ENCODE data around the gene TAF11L10. TPM values are rescaled to one million over a fixed set of nuclear protein-coding genes. Genes with fewer than 3 reads are reported as not detected.
A peak's percentile ranks its signal among the peaks of the same experiment; 100 is the strongest.

Gene TAF11L10
- polyA plus RNA-seq, 2 of the 4 experiments (the other 2 are of a cell fraction): not detected

- no peak for TF ChIP-seq HMGXB4 (CRISPR knock-in tag; IDR thresholded peaks at IDR 0.05; ENCODE audit: borderline replicate concordance)
- TF ChIP-seq JUNB (IDR thresholded peaks at IDR 0.05): no peak
- no peak for TF ChIP-seq CEBPB (IDR thresholded peaks at IDR 0.05)
- TF ChIP-seq ELK1 (IDR thresholded peaks at IDR 0.05; ENCODE audit: low read depth, low read length): no peak
- TF ChIP-seq POLR2A (IDR thresholded peaks at IDR 0.05; ENCODE audit: low read length): no peak
- TF ChIP-seq E2F6 (IDR thresholded peaks at IDR 0.05; ENCODE audit: borderline replicate concordance, low read depth): no peak
- no peak for TF ChIP-seq ATOH8 (CRISPR knock-in tag; IDR thresholded peaks at IDR 0.05; ENCODE audit: low read depth)
Measured at GRCh38 chr5:17625686-17626085, 28.1 kb upstream of the TAF11L10 start (continued).

GRCh38 chr5:17620627-17621026 is 23.0 kb upstream of the TAF11L10 start:
- Histone ChIP-seq H3K4me1 (peaks cover 7% of the 10 kb centered on the region), H3K27ac (peak overlapping the region in 1 of 2 experiments; percentile 24; a peak in 1 of 6 replicates), H3K9me3 (no peaks in the 10 kb centered on the region), H3K4me3 (no peak overlapping the region), H3K4me2 (no peak overlapping the region)
- POLR2A ChIA-PET: no interaction called here
- no peak for ATAC-seq
- peak in 1 of 2 experiments; percentile 4 for DNase-seq (ENCODE audit: low read depth in 1 of 2, low spot score in 1 of 2)
- no peak for TF ChIP-seq ZC3H11A (IDR thresholded peaks at IDR 0.05)
- peak; percentile 9; the same call in 1 of the 3 replicates for TF ChIP-seq CTCF (IDR thresholded peaks at IDR 0.05)
- CTCF ChIA-PET: interaction anchor here (0.5 kb wide), 1 partner anchor 742 kb away, joined by 4 read pairs; no protein-coding TSS in a partner anchor
- FAIRE-seq: no peak
- 93% methylated on average over 11 of the region's 17 CpGs for WGBS (ENCODE audit: missing lambda C conversion rate)

GRCh38 chr5:17619354-17619753 is 21.7 kb upstream of the TAF11L10 start:
- CTCF ChIA-PET: no interaction called here
- whole genome bisulfite sequencing (ENCODE audit: missing lambda C conversion rate): 36% methylated on average over 3 of the region's 3 CpGs
- H3K9me3 ChIP-seq: no peaks in the 10 kb centered on the region

More at GRCh38 chr5:17619354-17619753, 21.7 kb upstream of the TAF11L10 start:
- TF ChIP-seq HOXA7 (CRISPR knock-in tag; IDR thresholded peaks at IDR 0.05): no peak
- no peak for TF ChIP-seq CHD2 (IDR thresholded peaks at IDR 0.05; ENCODE audit: low read length, partially characterized antibody)
- TF ChIP-seq NR3C1 (IDR thresholded peaks at IDR 0.05): no peak
- TF ChIP-seq REST (IDR thresholded peaks at IDR 0.05): no peak
- TF ChIP-seq KDM5A (IDR thresholded peaks at IDR 0.05): no peak
- TF ChIP-seq PHF8 (IDR thresholded peaks at IDR 0.05; ENCODE audit: borderline replicate concordance, low read depth): no peak
- H3K4me1 ChIP-seq: peaks cover 7% of the 10 kb centered on the region
- DNase-seq (ENCODE audit: low read depth in 1 of 2, low spot score in 1 of 2): peak in 1 of 2 experiments; percentile 7
- no peak for ATAC-seq
- peak overlapping the region in 1 of 2 experiments; percentile 55; a peak in 2 of 6 replicates for H3K27ac ChIP-seq
- POLR2A ChIA-PET: no interaction called here
- no peak for FAIRE-seq
- H3K4me2 ChIP-seq: peak overlapping the region; percentile 5; the same call in 2 of the 3 replicates
- H3K4me3 ChIP-seq: no peak overlapping the region
